HepG2 (cell line): ENCODE results near the gene FAM181A. TPM values are rescaled to one million over a fixed set of nuclear protein-coding genes. Genes with fewer than 3 reads are reported as not detected.

ENCODE experiments used
- AKAP8 ChIP-seq: sonication (generic); formaldehyde crosslinking; IDR thresholded peaks from 2 replicates; pipeline ENCODE4 v1.5.1; 2020; ENCODE audit warnings: mild to moderate bottlenecking, missing genetic modification reagents
- GFI1 ChIP-seq: sonication (generic); formaldehyde crosslinking; IDR thresholded peaks from 2 replicates; pipeline ENCODE4 v1.5.0; 2020; ENCODE audit warnings: missing genetic modification reagents, mild to moderate bottlenecking, borderline replicate concordance
- HNF4G ChIP-seq, 2 experiments: sonication (generic) in 1 of 2; formaldehyde crosslinking in 1 of 2; IDR thresholded peaks; 2 replicates each; pipeline versions ENCODE4 v1.4.0 to v1.6.1; 2011 to 2020; ENCODE audit warnings: borderline replicate concordance in 2 of 2, low read depth in 2 of 2, mild to moderate bottlenecking in 2 of 2, low read length in 1 of 2, missing genetic modification reagents in 1 of 2, moderate library complexity in 1 of 2
- MEIS2 ChIP-seq: sonication (generic); formaldehyde crosslinking; IDR thresholded peaks from 2 replicates; pipeline ENCODE4 v1.9.0; 2021; ENCODE audit warnings: mild to moderate bottlenecking, missing genetic modification reagents
- RBM39 ChIP-seq: fragments of 200-400 bp; formaldehyde crosslinking; IDR thresholded peaks from one replicate; pipeline ENCODE4 v1.6.1; 2018; ENCODE audit warnings: antibody characterized with exemption, mild to moderate bottlenecking, low read depth, low read length; ENCODE audit not compliant: poor library complexity, severe bottlenecking
- RORA ChIP-seq: sonication (generic); formaldehyde crosslinking; IDR thresholded peaks from 2 replicates; pipeline ENCODE4 v1.5.0; 2020; ENCODE audit warnings: mild to moderate bottlenecking, missing genetic modification reagents, moderate library complexity
- SAP130 ChIP-seq: IDR thresholded peaks from 2 replicates; pipeline ENCODE4 v1.6.1; 2016; ENCODE audit warnings: low read depth
- SP1 ChIP-seq, 2 experiments: fragments of 450-650 bp in 1 of 2; sonication (generic) in 1 of 2; formaldehyde crosslinking in 1 of 2; IDR thresholded peaks; 2 replicates each; pipeline versions ENCODE4 v1.4.0 to v1.6.1; 2016 to 2020; ENCODE audit warnings: missing genetic modification reagents in 1 of 2
- SRY ChIP-seq: sonication (generic); formaldehyde crosslinking; IDR thresholded peaks from 2 replicates; pipeline ENCODE4 v1.8.0; 2022; ENCODE audit warnings: mild to moderate bottlenecking, missing genetic modification reagents
- U2AF2 ChIP-seq: fragments of 200-400 bp; formaldehyde crosslinking; IDR thresholded peaks from 2 replicates; pipeline ENCODE4 v1.6.1; 2017; ENCODE audit warnings: low read depth, mild to moderate bottlenecking, low read length
- ZBTB7B ChIP-seq: sonication (generic); formaldehyde crosslinking; IDR thresholded peaks from 2 replicates; pipeline ENCODE4 v1.4.0; 2020; ENCODE audit warnings: missing genetic modification reagents
- ZNF326 ChIP-seq: sonication (generic); formaldehyde crosslinking; IDR thresholded peaks from 2 replicates; pipeline ENCODE4 v1.4.0; 2020; ENCODE audit warnings: missing genetic modification reagents, borderline replicate concordance
- ZNF468 ChIP-seq: sonication (generic); formaldehyde crosslinking; IDR thresholded peaks from 2 replicates; pipeline ENCODE4 v1.8.0; 2022; ENCODE audit warnings: mild to moderate bottlenecking, moderate library complexity, missing genetic modification reagents
- polyA plus RNA-seq, 8 experiments: library from polyadenylated mRNA; depleted of rRNA in 3 of 8; stranded (reverse) in 7 of 8; unstranded in 1 of 8; fragments of >200 nt; fragmentation: Illumina TruSeq in 4 of 8; extraction: Trizol in 4 of 8; gene quantifications; 2 replicates each; pipeline versions ENCODE4 v1.2.1 to v1.2.3, GENCODE V29; 2011 to 2016; ENCODE audit warnings: low read depth in 4 of 8, missing spikeins in 1 of 8, mixed read lengths in 1 of 8; ENCODE audit not compliant: insufficient read depth in 1 of 8
- total RNA-seq, 5 experiments: library from RNA; depleted of rRNA; stranded (reverse); fragments of >200 nt; fragmentation: Illumina TruSeq; extraction: Trizol; gene quantifications; 2 replicates each; pipeline ENCODE4 v1.2.3, GENCODE V29; 2016; ENCODE audit warnings: low read depth in 1 of 5
- TF ChIP-seq, protein P1 (sequence below): sonication (generic); formaldehyde crosslinking; IDR thresholded peaks from 2 replicates; pipeline ENCODE4 v1.4.0; 2020; ENCODE audit warnings: missing genetic modification reagents
- TF ChIP-seq, protein P2 (sequence below): sonication (generic); formaldehyde crosslinking; IDR thresholded peaks from 2 replicates; pipeline ENCODE4 v1.9.0; 2022; ENCODE audit warnings: missing genetic modification reagents, mild to moderate bottlenecking, borderline replicate concordance
- TF ChIP-seq, protein P3 (sequence below): sonication (generic); formaldehyde crosslinking; IDR thresholded peaks from 2 replicates; pipeline ENCODE4 v1.5.1; 2020; ENCODE audit warnings: mild to moderate bottlenecking, missing genetic modification reagents, moderate library complexity
- TF ChIP-seq, protein P4 (sequence below), 2 experiments: sonication (generic) in 1 of 2; formaldehyde crosslinking in 1 of 2; IDR thresholded peaks; 2 replicates each; pipeline versions ENCODE4 v1.4.0 to v1.6.1; 2018 to 2020; ENCODE audit warnings: missing genetic modification reagents in 2 of 2, borderline replicate concordance in 1 of 2, low read depth in 1 of 2, mild to moderate bottlenecking in 1 of 2, missing biosample characterization in 1 of 2
- TF ChIP-seq, protein P5 (sequence below): IDR thresholded peaks from 2 replicates; pipeline ENCODE4 v1.6.1; 2016; ENCODE audit warnings: missing compliant biosample characterization, missing genetic modification reagents, borderline replicate concordance

The FAM181A gene
- total and polyA plus RNA-seq, 2 of the 13 experiments (the other 11 are each of a cell fraction or from before 2014, with no cell fraction given): 1.1 to 1.5 TPM

GRCh38 chr14:93953263-93953662 is 26.1 kb downstream of the FAM181A start (continued):
- TF ChIP-seq RBM39 (no peak), SP1 (IDR thresholded peaks at IDR 0.05) (no peak), SP1 (CRISPR knock-in tag; IDR thresholded peaks at IDR 0.05) (no peak), GFI1 (CRISPR knock-in tag) (0 out of 2 replicates have a peak, but pooled peaks have one; percentile 38), MEIS2 (CRISPR knock-in tag) (no peak), U2AF2 (no peak), RORA (CRISPR knock-in tag) (no peak), ZNF326 (CRISPR knock-in tag) (no peak), SRY (CRISPR knock-in tag) (no peak), HNF4G (IDR thresholded peaks at IDR 0.05; ENCODE audit: borderline replicate concordance, low read depth, low read length) (no peak), HNF4G (CRISPR knock-in tag; IDR thresholded peaks at IDR 0.05; ENCODE audit: borderline replicate concordance, low read depth) (no peak), SAP130 (CRISPR knock-in tag) (peak; percentile 44; the same call in 1 of the 2 replicates), ZBTB7B (CRISPR knock-in tag) (peak; percentile 51; the same call in 1 of the 2 replicates), ZNF468 (CRISPR knock-in tag) (no peak), AKAP8 (CRISPR knock-in tag) (no peak)
- TF ChIP-seq, protein P1, sequence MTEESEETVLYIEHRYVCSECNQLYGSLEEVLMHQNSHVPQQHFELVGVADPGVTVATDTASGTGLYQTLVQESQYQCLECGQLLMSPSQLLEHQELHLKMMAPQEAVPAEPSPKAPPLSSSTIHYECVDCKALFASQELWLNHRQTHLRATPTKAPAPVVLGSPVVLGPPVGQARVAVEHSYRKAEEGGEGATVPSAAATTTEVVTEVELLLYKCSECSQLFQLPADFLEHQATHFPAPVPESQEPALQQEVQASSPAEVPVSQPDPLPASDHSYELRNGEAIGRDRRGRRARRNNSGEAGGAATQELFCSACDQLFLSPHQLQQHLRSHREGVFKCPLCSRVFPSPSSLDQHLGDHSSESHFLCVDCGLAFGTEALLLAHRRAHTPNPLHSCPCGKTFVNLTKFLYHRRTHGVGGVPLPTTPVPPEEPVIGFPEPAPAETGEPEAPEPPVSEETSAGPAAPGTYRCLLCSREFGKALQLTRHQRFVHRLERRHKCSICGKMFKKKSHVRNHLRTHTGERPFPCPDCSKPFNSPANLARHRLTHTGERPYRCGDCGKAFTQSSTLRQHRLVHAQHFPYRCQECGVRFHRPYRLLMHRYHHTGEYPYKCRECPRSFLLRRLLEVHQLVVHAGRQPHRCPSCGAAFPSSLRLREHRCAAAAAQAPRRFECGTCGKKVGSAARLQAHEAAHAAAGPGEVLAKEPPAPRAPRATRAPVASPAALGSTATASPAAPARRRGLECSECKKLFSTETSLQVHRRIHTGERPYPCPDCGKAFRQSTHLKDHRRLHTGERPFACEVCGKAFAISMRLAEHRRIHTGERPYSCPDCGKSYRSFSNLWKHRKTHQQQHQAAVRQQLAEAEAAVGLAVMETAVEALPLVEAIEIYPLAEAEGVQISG (CRISPR knock-in tag): peak; percentile 14; the same call in 1 of the 2 replicates
- TF ChIP-seq, protein P2, sequence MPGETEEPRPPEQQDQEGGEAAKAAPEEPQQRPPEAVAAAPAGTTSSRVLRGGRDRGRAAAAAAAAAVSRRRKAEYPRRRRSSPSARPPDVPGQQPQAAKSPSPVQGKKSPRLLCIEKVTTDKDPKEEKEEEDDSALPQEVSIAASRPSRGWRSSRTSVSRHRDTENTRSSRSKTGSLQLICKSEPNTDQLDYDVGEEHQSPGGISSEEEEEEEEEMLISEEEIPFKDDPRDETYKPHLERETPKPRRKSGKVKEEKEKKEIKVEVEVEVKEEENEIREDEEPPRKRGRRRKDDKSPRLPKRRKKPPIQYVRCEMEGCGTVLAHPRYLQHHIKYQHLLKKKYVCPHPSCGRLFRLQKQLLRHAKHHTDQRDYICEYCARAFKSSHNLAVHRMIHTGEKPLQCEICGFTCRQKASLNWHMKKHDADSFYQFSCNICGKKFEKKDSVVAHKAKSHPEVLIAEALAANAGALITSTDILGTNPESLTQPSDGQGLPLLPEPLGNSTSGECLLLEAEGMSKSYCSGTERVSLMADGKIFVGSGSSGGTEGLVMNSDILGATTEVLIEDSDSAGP: peak; percentile 38; the same call in 1 of the 2 replicates
- TF ChIP-seq, protein P3, sequence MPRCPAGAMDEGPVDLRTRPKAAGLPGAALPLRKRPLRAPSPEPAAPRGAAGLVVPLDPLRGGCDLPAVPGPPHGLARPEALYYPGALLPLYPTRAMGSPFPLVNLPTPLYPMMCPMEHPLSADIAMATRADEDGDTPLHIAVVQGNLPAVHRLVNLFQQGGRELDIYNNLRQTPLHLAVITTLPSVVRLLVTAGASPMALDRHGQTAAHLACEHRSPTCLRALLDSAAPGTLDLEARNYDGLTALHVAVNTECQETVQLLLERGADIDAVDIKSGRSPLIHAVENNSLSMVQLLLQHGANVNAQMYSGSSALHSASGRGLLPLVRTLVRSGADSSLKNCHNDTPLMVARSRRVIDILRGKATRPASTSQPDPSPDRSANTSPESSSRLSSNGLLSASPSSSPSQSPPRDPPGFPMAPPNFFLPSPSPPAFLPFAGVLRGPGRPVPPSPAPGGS: no peak
- TF ChIP-seq, protein P4, sequence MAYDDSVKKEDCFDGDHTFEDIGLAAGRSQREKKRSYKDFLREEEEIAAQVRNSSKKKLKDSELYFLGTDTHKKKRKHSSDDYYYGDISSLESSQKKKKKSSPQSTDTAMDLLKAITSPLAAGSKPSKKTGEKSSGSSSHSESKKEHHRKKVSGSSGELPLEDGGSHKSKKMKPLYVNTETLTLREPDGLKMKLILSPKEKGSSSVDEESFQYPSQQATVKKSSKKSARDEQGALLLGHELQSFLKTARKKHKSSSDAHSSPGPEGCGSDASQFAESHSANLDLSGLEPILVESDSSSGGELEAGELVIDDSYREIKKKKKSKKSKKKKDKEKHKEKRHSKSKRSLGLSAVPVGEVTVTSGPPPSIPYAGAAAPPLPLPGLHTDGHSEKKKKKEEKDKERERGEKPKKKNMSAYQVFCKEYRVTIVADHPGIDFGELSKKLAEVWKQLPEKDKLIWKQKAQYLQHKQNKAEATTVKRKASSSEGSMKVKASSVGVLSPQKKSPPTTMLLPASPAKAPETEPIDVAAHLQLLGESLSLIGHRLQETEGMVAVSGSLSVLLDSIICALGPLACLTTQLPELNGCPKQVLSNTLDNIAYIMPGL (CRISPR knock-in tag; IDR thresholded peaks at IDR 0.05; ENCODE audit: borderline replicate concordance in 1 of 2, low read depth in 1 of 2): peak in 1 of 2 experiments; percentile 47; a peak in 1 of 4 replicates
- TF ChIP-seq, protein P5, sequence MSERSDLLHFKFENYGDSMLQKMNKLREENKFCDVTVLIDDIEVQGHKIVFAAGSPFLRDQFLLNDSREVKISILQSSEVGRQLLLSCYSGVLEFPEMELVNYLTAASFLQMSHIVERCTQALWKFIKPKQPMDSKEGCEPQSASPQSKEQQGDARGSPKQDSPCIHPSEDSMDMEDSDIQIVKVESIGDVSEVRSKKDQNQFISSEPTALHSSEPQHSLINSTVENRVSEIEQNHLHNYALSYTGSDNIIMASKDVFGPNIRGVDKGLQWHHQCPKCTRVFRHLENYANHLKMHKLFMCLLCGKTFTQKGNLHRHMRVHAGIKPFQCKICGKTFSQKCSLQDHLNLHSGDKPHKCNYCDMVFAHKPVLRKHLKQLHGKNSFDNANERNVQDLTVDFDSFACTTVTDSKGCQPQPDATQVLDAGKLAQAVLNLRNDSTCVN: no peak
